Left lung (tissue), 10 donors: Measurements from ENCODE around the gene COL26A1. TPM values are rescaled to one million over a fixed set of nuclear protein-coding genes. Genes with fewer than 3 reads are reported as not detected.

Source experiments
- ATAC-seq: fragments of 200-7000 bp; cut with Tn5 transposase; one replicate; pipeline ENCODE4 v1.9.1; 2020; ENCODE audit warnings: moderate library complexity
- DNase-seq, 4 donors: peaks; one replicate each; pipeline ENCODE4 v3.0.0-alpha.2; 2013 to 2020
- H3K27ac ChIP-seq, 2 donors: fragments of 200-600 bp; sonication (generic) in 1 of 2; one replicate each; pipeline versions ENCODE4 v1.5.0 to v1.8.0; 2020 to 2021
- H3K27me3 ChIP-seq, 2 donors: fragments of 200-600 bp; sonication (generic) in 1 of 2; one replicate each; pipeline versions ENCODE4 v1.5.0 to v1.8.0; 2020 to 2021
- H3K36me3 ChIP-seq, 2 donors: fragments of 200-600 bp; sonication (generic) in 1 of 2; one replicate each; pipeline versions ENCODE4 v1.5.0 to v1.8.0; 2020 to 2021
- H3K4me1 ChIP-seq, 2 donors: fragments of 200-600 bp; one replicate each; pipeline ENCODE4 v1.8.0; 2021
- H3K4me3 ChIP-seq, 2 donors: fragments of 200-600 bp; sonication (generic) in 1 of 2; one replicate each; pipeline versions ENCODE4 v1.5.0 to v1.8.0; 2020 to 2021; ENCODE audit warnings: mild to moderate bottlenecking in 1 of 2
- H3K9me3 ChIP-seq, 2 donors: fragments of 200-600 bp; sonication (generic) in 1 of 2; one replicate each; pipeline versions ENCODE4 v1.5.0 to v1.8.0; 2020 to 2021
- CTCF ChIP-seq, 2 donors: fragments of 200-600 bp; sonication (generic) in 1 of 2; IDR thresholded peaks; one replicate each; pipeline versions ENCODE4 v1.5.0 to v1.8.0; 2021; ENCODE audit warnings: antibody characterized with exemption in 2 of 2
- intact Hi-C, 2 donors: fragments of 100-400 bp; cut with DNase I; formaldehyde crosslinking; loops; one replicate each; pipeline versions ENCODE4 v1.11.2 to v1.14.2; 2022
- polyA plus RNA-seq, 6 donors: library from polyadenylated mRNA; unstranded; fragments of 120-200 nt; gene quantifications; one replicate each; pipeline ENCODE4 v1.2.1, GENCODE V29; 2013; ENCODE audit not compliant: insufficient read length in 6 of 6
- total RNA-seq, 2 donors: library from RNA; stranded (reverse); fragmentation: NEBNext Ultra II Directional; extraction: Animal tissue kit (Norgen Biotek cat#: 25700); gene quantifications; one replicate each; pipeline ENCODE4 v1.2.1, GENCODE V29; 2021
- donor health status: DM: no; HTN: yes; CAD: no.
- donor health status: DM: no; HTN: no; CAD: no.

The COL26A1 gene
- total and polyA plus RNA-seq, 8 donors, result 0.76 to 7.7 (median 7.1) TPM; not detected in 1

- intact Hi-C loops, result no loop called here
- H3K9me3 ChIP-seq, result no peaks in the 10 kb centered on the region
- H3K36me3 ChIP-seq, result no peaks in the 10 kb centered on the region
- H3K27me3 ChIP-seq, result no peaks in the 10 kb centered on the region
- no peak overlapping the region for H3K4me3 ChIP-seq
- H3K27ac ChIP-seq, result no peak overlapping the region
- DNase-seq (no peak), ATAC-seq (no peak)
- no peaks in the 10 kb centered on the region for H3K4me1 ChIP-seq
- no peak for TF ChIP-seq CTCF (IDR thresholded peaks at IDR 0.05)
Measured at GRCh38 chr7:101588131-101588935, 225.7 kb downstream of the COL26A1 start.

- no peak for ATAC-seq
- Histone ChIP-seq H3K4me3 (no peak overlapping the region), H3K36me3 (no peaks in the 10 kb centered on the region), H3K9me3 (no peaks in the 10 kb centered on the region), H3K27me3 (no peaks in the 10 kb centered on the region), H3K4me1 (no peaks in the 10 kb centered on the region), H3K27ac (no peak overlapping the region)
- no peak for DNase-seq
- intact Hi-C loops, result no loop called here
- no peak for TF ChIP-seq CTCF (IDR thresholded peaks at IDR 0.05)
Measured at GRCh38 chr7:101589052-101589451, 226.4 kb downstream of the COL26A1 start.

- intact Hi-C loops, result no loop called here
- ATAC-seq (no peak), DNase-seq (no peak)
- Histone ChIP-seq H3K27ac (no peak overlapping the region), H3K9me3 (no peaks in the 10 kb centered on the region), H3K36me3 (no peaks in the 10 kb centered on the region), H3K27me3 (no peaks in the 10 kb centered on the region), H3K4me3 (no peak overlapping the region), H3K4me1 (no peaks in the 10 kb centered on the region)
- TF ChIP-seq CTCF (IDR thresholded peaks at IDR 0.05), result no peak
Measured at GRCh38 chr7:101589976-101590662, 227.4 kb downstream of the COL26A1 start.

GRCh38 chr7:101590663-101591435 is 228.2 kb downstream of the COL26A1 start:
- TF ChIP-seq CTCF (IDR thresholded peaks at IDR 0.05), result no peak
- H3K4me1 ChIP-seq, result no peaks in the 10 kb centered on the region
- no peak overlapping the region for H3K4me3 ChIP-seq
- ATAC-seq (no peak), DNase-seq (no peak)
- H3K36me3 ChIP-seq, result no peaks in the 10 kb centered on the region
- H3K9me3 ChIP-seq, result no peaks in the 10 kb centered on the region
- H3K27me3 ChIP-seq, result no peaks in the 10 kb centered on the region
- H3K27ac ChIP-seq, result no peak overlapping the region
- intact Hi-C loops, result no loop called here

GRCh38 chr7:101591504-101591903 is 228.8 kb downstream of the COL26A1 start:
- H3K4me3 ChIP-seq, result no peak overlapping the region
- TF ChIP-seq CTCF (IDR thresholded peaks at IDR 0.05), result no peak
- no peak overlapping the region for H3K27ac ChIP-seq
- ATAC-seq (no peak), DNase-seq (no peak)
- no peaks in the 10 kb centered on the region for H3K27me3 ChIP-seq
- no peaks in the 10 kb centered on the region for H3K36me3 ChIP-seq
- H3K9me3 ChIP-seq, result no peaks in the 10 kb centered on the region
- intact Hi-C loops, result no loop called here
- H3K4me1 ChIP-seq, result no peaks in the 10 kb centered on the region
